WTC11 (cell line): ENCODE measurements around the gene PIP4K2A. TPM values are rescaled to one million over a fixed set of nuclear protein-coding genes. Genes with fewer than 3 reads are reported as not detected.

Source experiments
- ATAC-seq: fragments of 200-7000 bp; cut with Tn5 transposase; 2 replicates; pipeline ENCODE4 v1.10.0; 2021; ENCODE audit warnings: mild to moderate bottlenecking, moderate library complexity
- CTCF ChIA-PET: fragments of 300-600 bp; sonication (Branson Sonifier 250); formaldehyde crosslinking; loops from one replicate; lab custom pipeline; 2021; ENCODE audit warnings: antibody characterized with exemption; lab: Charles Lee
- POLR2A ChIA-PET: fragments of 350-600 bp; sonication (Branson Sonifier 250); formaldehyde crosslinking; loops from one replicate; lab custom pipeline; 2021; ENCODE audit warnings: antibody characterized with exemption; lab: Charles Lee
- DNase-seq: peaks from one replicate; pipeline ENCODE4 v3.0.0; 2021; ENCODE audit warnings: low spot score
- H3K27ac Mint-ChIP-seq: 2 replicates; pipeline ENCODE4 v1.8.0; 2021; ENCODE audit warnings: mixed read lengths
- H3K27me3 Mint-ChIP-seq: 2 replicates; pipeline ENCODE4 v1.8.0; 2021; ENCODE audit warnings: low read depth, mild to moderate bottlenecking, moderate library complexity, mixed read lengths
- H3K36me3 Mint-ChIP-seq: 2 replicates; pipeline ENCODE4 v1.8.0; 2021; ENCODE audit warnings: mixed read lengths
- H3K4me1 Mint-ChIP-seq: 2 replicates; pipeline ENCODE4 v1.8.0; 2022; ENCODE audit warnings: mixed read lengths
- H3K4me3 Mint-ChIP-seq: 2 replicates; pipeline ENCODE4 v1.8.0; 2021; ENCODE audit warnings: mild to moderate bottlenecking, moderate library complexity, mixed read lengths
- H3K9me3 Mint-ChIP-seq: 2 replicates; pipeline ENCODE4 v1.8.0; 2021; ENCODE audit warnings: mixed read lengths
- AR ChIP-seq: fragments of 250-450 bp; sonication (Bioruptor Pico); IDR thresholded peaks from 2 replicates; pipeline ENCODE4 v1.9.0; 2021; ENCODE audit warnings: mild to moderate bottlenecking
- ATF1 ChIP-seq: sonication (generic); formaldehyde crosslinking; IDR thresholded peaks from 2 replicates; pipeline ENCODE4 v1.8.1; 2023; ENCODE audit warnings: mild to moderate bottlenecking, moderate library complexity, missing genetic modification reagents
- CBFB ChIP-seq: sonication (generic); formaldehyde crosslinking; IDR thresholded peaks from 2 replicates; pipeline ENCODE4 v1.8.1; 2022; ENCODE audit warnings: mild to moderate bottlenecking, low read depth, missing genetic modification reagents
- E2F4 ChIP-seq: sonication (generic); formaldehyde crosslinking; IDR thresholded peaks from 2 replicates; pipeline ENCODE4 v1.8.1; 2022; ENCODE audit warnings: low read depth, mild to moderate bottlenecking, moderate library complexity, missing genetic modification reagents, borderline replicate concordance
- ERG ChIP-seq: fragments of 250-450 bp; sonication (Bioruptor Pico); IDR thresholded peaks from 2 replicates; pipeline ENCODE4 v1.8.0; 2021; ENCODE audit warnings: mild to moderate bottlenecking
- GABPB1 ChIP-seq: sonication (generic); formaldehyde crosslinking; IDR thresholded peaks from 2 replicates; pipeline ENCODE4 v1.8.1; 2023; ENCODE audit warnings: mild to moderate bottlenecking, missing genetic modification reagents
- HMGA2 ChIP-seq: fragments of 250-450 bp; sonication (Bioruptor Pico); IDR thresholded peaks from 2 replicates; pipeline ENCODE4 v1.4.0; 2021; ENCODE audit warnings: mild to moderate bottlenecking, moderate library complexity
- NFE2L1 ChIP-seq: sonication (generic); formaldehyde crosslinking; IDR thresholded peaks from 2 replicates; pipeline ENCODE4 v1.8.1; 2023; ENCODE audit warnings: missing genetic modification reagents
- NR3C1 ChIP-seq: sonication (generic); formaldehyde crosslinking; conservative IDR thresholded peaks from 2 replicates; pipeline ENCODE4 v1.8.1; 2023; ENCODE audit warnings: low read depth, mild to moderate bottlenecking, missing genetic modification reagents
- PRRX2 ChIP-seq: fragments of 250-450 bp; sonication (Bioruptor Pico); IDR thresholded peaks from 2 replicates; pipeline ENCODE4 v1.8.0; 2021; ENCODE audit warnings: mild to moderate bottlenecking
- RORB ChIP-seq: fragments of 250-450 bp; sonication (Bioruptor Pico); IDR thresholded peaks from 2 replicates; pipeline ENCODE4 v1.9.0; 2021; ENCODE audit warnings: mild to moderate bottlenecking
- TEAD4 ChIP-seq: sonication (generic); formaldehyde crosslinking; IDR thresholded peaks from 2 replicates; pipeline ENCODE4 v1.8.0; 2022; ENCODE audit warnings: mild to moderate bottlenecking, missing genetic modification reagents
- TP53 ChIP-seq: sonication (generic); formaldehyde crosslinking; IDR thresholded peaks from 2 replicates; pipeline ENCODE4 v1.8.1; 2023; ENCODE audit warnings: mild to moderate bottlenecking, missing genetic modification reagents
- ZNF138 ChIP-seq: sonication (generic); formaldehyde crosslinking; conservative IDR thresholded peaks from 2 replicates; pipeline ENCODE4 v1.8.1; 2022; ENCODE audit warnings: mild to moderate bottlenecking, moderate library complexity, missing genetic modification reagents
- ZNF423 ChIP-seq: fragments of 250-450 bp; sonication (Bioruptor Pico); IDR thresholded peaks from 2 replicates; pipeline ENCODE4 v2.1.2; 2022; ENCODE audit warnings: mild to moderate bottlenecking, moderate library complexity
- ZNF671 ChIP-seq: fragments of 250-450 bp; sonication (Bioruptor Pico); IDR thresholded peaks from 2 replicates; pipeline ENCODE4 v1.8.0; 2021; ENCODE audit warnings: mild to moderate bottlenecking
- total RNA-seq: library from RNA; stranded (reverse); gene quantifications from 3 replicates; pipeline ENCODE4 v1.2.3, GENCODE V29; 2021
- TF ChIP-seq, protein P1 (sequence below): sonication (generic); formaldehyde crosslinking; IDR thresholded peaks from 2 replicates; pipeline ENCODE4 v1.8.1; 2022; ENCODE audit warnings: missing genetic modification reagents, borderline replicate concordance
- TF ChIP-seq, protein P2 (sequence below): sonication (generic); formaldehyde crosslinking; IDR thresholded peaks from 2 replicates; pipeline ENCODE4 v1.8.1; 2023; ENCODE audit warnings: mild to moderate bottlenecking, moderate library complexity, missing genetic modification reagents
- TF ChIP-seq, protein P3 (sequence below): sonication (generic); formaldehyde crosslinking; IDR thresholded peaks from 2 replicates; pipeline ENCODE4 v1.8.1; 2023; ENCODE audit warnings: mild to moderate bottlenecking, missing genetic modification reagents, moderate library complexity

PIP4K2A gene
- total RNA-seq, 1 experiment from 2014 or later = 47.5 TPM

GRCh38 chr10:22657566-22658225 is 56.7 kb downstream of the PIP4K2A start (continued):
- TF ChIP-seq TP53 (CRISPR knock-in tag) = no peak
- TF ChIP-seq RORB (CRISPR knock-in tag) = no peak
- TF ChIP-seq, protein P1, sequence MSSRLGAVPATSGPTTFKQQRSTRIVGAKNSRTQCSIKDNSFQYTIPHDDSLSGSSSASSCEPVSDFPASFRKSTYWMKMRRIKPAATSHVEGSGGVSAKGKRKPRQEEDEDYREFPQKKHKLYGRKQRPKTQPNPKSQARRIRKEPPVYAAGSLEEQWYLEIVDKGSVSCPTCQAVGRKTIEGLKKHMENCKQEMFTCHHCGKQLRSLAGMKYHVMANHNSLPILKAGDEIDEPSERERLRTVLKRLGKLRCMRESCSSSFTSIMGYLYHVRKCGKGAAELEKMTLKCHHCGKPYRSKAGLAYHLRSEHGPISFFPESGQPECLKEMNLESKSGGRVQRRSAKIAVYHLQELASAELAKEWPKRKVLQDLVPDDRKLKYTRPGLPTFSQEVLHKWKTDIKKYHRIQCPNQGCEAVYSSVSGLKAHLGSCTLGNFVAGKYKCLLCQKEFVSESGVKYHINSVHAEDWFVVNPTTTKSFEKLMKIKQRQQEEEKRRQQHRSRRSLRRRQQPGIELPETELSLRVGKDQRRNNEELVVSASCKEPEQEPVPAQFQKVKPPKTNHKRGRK (CRISPR knock-in tag) = no peak
- TF ChIP-seq GABPB1 = no peak
- no peak for TF ChIP-seq HMGA2 (CRISPR knock-in tag)
- no peak for TF ChIP-seq ZNF138 (CRISPR knock-in tag)
- no peak for TF ChIP-seq ZNF423 (CRISPR knock-in tag)
- TF ChIP-seq CBFB = no peak
- TF ChIP-seq, protein P2, sequence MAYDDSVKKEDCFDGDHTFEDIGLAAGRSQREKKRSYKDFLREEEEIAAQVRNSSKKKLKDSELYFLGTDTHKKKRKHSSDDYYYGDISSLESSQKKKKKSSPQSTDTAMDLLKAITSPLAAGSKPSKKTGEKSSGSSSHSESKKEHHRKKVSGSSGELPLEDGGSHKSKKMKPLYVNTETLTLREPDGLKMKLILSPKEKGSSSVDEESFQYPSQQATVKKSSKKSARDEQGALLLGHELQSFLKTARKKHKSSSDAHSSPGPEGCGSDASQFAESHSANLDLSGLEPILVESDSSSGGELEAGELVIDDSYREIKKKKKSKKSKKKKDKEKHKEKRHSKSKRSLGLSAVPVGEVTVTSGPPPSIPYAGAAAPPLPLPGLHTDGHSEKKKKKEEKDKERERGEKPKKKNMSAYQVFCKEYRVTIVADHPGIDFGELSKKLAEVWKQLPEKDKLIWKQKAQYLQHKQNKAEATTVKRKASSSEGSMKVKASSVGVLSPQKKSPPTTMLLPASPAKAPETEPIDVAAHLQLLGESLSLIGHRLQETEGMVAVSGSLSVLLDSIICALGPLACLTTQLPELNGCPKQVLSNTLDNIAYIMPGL (CRISPR knock-in tag) = no peak
- no peak for TF ChIP-seq PRRX2 (CRISPR knock-in tag)

GRCh38 chr10:22657024-22657423 is 57.4 kb downstream of the PIP4K2A start:
- Mint-ChIP-seq H3K4me3 (no peak overlapping the region), H3K9me3 (no peaks in the 10 kb centered on the region), H3K27ac (no peak overlapping the region; the same call in 1 of the 2 replicates), H3K27me3 (no peaks in the 10 kb centered on the region), H3K36me3 (no peaks in the 10 kb centered on the region; the same call in 1 of the 2 replicates), H3K4me1 (peaks cover 77% of the 10 kb centered on the region)
- CTCF ChIA-PET = no interaction called here
- no peak for ATAC-seq
- no peak for DNase-seq
- POLR2A ChIA-PET = no interaction called here
- no peak for TF ChIP-seq E2F4 (CRISPR knock-in tag)
- TF ChIP-seq ERG (CRISPR knock-in tag) = no peak
- TF ChIP-seq TEAD4 = no peak
- no peak for TF ChIP-seq ZNF671 (CRISPR knock-in tag)
- TF ChIP-seq, protein P3, sequence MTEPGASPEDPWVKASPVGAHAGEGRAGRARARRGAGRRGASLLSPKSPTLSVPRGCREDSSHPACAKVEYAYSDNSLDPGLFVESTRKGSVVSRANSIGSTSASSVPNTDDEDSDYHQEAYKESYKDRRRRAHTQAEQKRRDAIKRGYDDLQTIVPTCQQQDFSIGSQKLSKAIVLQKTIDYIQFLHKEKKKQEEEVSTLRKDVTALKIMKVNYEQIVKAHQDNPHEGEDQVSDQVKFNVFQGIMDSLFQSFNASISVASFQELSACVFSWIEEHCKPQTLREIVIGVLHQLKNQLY = no peak
- no peak for TF ChIP-seq ATF1 (CRISPR knock-in tag)
- TF ChIP-seq NFE2L1 (CRISPR knock-in tag) = no peak
- TF ChIP-seq NR3C1 (CRISPR knock-in tag) = no peak
- no peak for TF ChIP-seq AR
- no peak for TF ChIP-seq TP53 (CRISPR knock-in tag)
